GM12878 (cell line): ENCODE measurements around the gene TMEM175. TPM values are rescaled to one million over a fixed set of nuclear protein-coding genes. Genes with fewer than 3 reads are reported as not detected.

Experiments used
- ATAC-seq: fragments of 200-7000 bp; cut with Tn5 transposase; 3 replicates; pipeline ENCODE4 v1.9.1; 2020; ENCODE audit warnings: mild to moderate bottlenecking, moderate library complexity
- BruUV-seq: library from RNA; stranded (reverse); fragments of 400-500 nt; replicated peaks from 2 replicates; lab custom pipeline; 2021; lab: Mats Ljungman, UMichigan
- CTCF ChIA-PET: fragments of 300-600 bp; sonication (Branson Sonifier 250); formaldehyde crosslinking; extraction: SDS; loops from one replicate; lab custom pipeline; 2021; ENCODE audit warnings: inconsistent platforms; lab: Yijun Ruan, JAX
- POLR2A ChIA-PET: fragments of 350-600 bp; formaldehyde crosslinking; extraction: SDS; loops from one replicate; lab custom pipeline; 2021; ENCODE audit warnings: inconsistent platforms; lab: Charles Lee
- RAD21 ChIA-PET: fragments of 300-600 bp; sonication (Branson Sonifier 250); formaldehyde crosslinking; loops from one replicate; lab custom pipeline; 2023; ENCODE audit warnings: antibody characterized with exemption; ENCODE audit not compliant: unreplicated experiment; lab: Charles Lee
- SMC1A ChIA-PET: fragments of 300-600 bp; sonication (Branson Sonifier 250); formaldehyde crosslinking; loops from one replicate; lab custom pipeline; 2023; ENCODE audit not compliant: unreplicated experiment, uncharacterized antibody; lab: Charles Lee
- DNase-seq: peaks from one replicate; pipeline ENCODE4 v3.0.0-alpha.2; 2011; ENCODE audit warnings: low read depth, low spot score
- FAIRE-seq: peaks from 3 replicates; lab custom pipeline; 2011; peaks lifted over from hg19 to GRCh38; lab: Jason Lieb, UNC
- H2AFZ ChIP-seq: 2 replicates; pipeline ENCODE4 v1.6.0; 2011; ENCODE audit warnings: low read depth, low read length, control low read depth; ENCODE audit not compliant: control insufficient read depth
- H3K27ac ChIP-seq: 2 replicates; pipeline ENCODE4 v1.5.1; 2011; ENCODE audit warnings: control low read depth; ENCODE audit not compliant: control insufficient read depth, insufficient read depth
- H3K27me3 ChIP-seq, 2 experiments: replicated peaks in 1 of 2; 2 replicates each; pipeline versions ENCODE4 v1.6.0 to v1.6.1; 2011; ENCODE audit warnings: low read length in 1 of 2; ENCODE audit not compliant: control insufficient read depth in 2 of 2, insufficient read depth in 2 of 2
- H3K36me3 ChIP-seq, 2 experiments: 2 replicates each; pipeline ENCODE4 v1.5.1; 2011; ENCODE audit warnings: low read length in 1 of 2; ENCODE audit not compliant: control insufficient read depth in 2 of 2, insufficient read depth in 2 of 2
- H3K4me1 ChIP-seq: 2 replicates; pipeline ENCODE4 v1.6.1; 2011; ENCODE audit warnings: mild to moderate bottlenecking, low read length, moderate library complexity, mixed read lengths; ENCODE audit not compliant: control insufficient read depth, insufficient read depth
- H3K4me2 ChIP-seq: 2 replicates; pipeline ENCODE4 v1.6.0; 2011; ENCODE audit warnings: control low read depth; ENCODE audit not compliant: control insufficient read depth, insufficient read depth
- H3K4me3 ChIP-seq: fragments of 200-600 bp; sonication (generic); 2 replicates; pipeline ENCODE4 v1.5.1; 2016
- H3K79me2 ChIP-seq: 2 replicates; pipeline ENCODE4 v1.6.0; 2011; ENCODE audit warnings: low read length; ENCODE audit not compliant: control insufficient read depth, insufficient read depth
- H3K9ac ChIP-seq: 2 replicates; pipeline ENCODE4 v1.8.0; 2011; ENCODE audit warnings: low read length, control low read depth, mixed read lengths; ENCODE audit not compliant: control insufficient read depth, insufficient read depth
- H3K9me3 ChIP-seq: replicated peaks from 3 replicates; pipeline ENCODE4 v1.5.1; 2011; ENCODE audit warnings: mild to moderate bottlenecking, low read length; ENCODE audit not compliant: control insufficient read depth, insufficient read depth
- H4K20me1 ChIP-seq: 2 replicates; pipeline ENCODE4 v1.6.0; 2011; ENCODE audit not compliant: control insufficient read depth, insufficient read depth
- BRCA1 ChIP-seq: IDR thresholded peaks from 2 replicates; pipeline ENCODE4 v1.6.1; 2011; ENCODE audit warnings: low read depth, low read length, improper control_type of control experiment
- CBFB ChIP-seq: IDR thresholded peaks from 2 replicates; pipeline ENCODE4 v1.6.1; 2016; ENCODE audit warnings: antibody characterized with exemption, low read depth
- CHD2 ChIP-seq: IDR thresholded peaks from 2 replicates; pipeline ENCODE4 v1.6.1; 2011; ENCODE audit warnings: low read depth, low read length, improper control_type of control experiment, borderline replicate concordance
- ESRRA ChIP-seq: IDR thresholded peaks from 2 replicates; pipeline ENCODE4 v1.6.1; 2012; ENCODE audit warnings: mild to moderate bottlenecking, low read length, improper control_type of control experiment
- GABPA ChIP-seq: IDR thresholded peaks from 2 replicates; pipeline ENCODE4 v1.6.1; 2014; ENCODE audit warnings: antibody characterized with exemption, low read depth, mild to moderate bottlenecking, inconsistent platforms
- KDM1A ChIP-seq: fragments of 200-600 bp; sonication (generic); IDR thresholded peaks from 2 replicates; pipeline ENCODE4 v1.6.1; 2016; ENCODE audit warnings: borderline replicate concordance
- PML ChIP-seq: IDR thresholded peaks from 2 replicates; pipeline ENCODE4 v1.6.1; 2012; ENCODE audit warnings: low read length, inconsistent platforms
- SIN3A ChIP-seq: IDR thresholded peaks from 2 replicates; pipeline ENCODE4 v1.6.1; 2012; ENCODE audit warnings: low read depth, low read length, improper control_type of control experiment
- SPI1 ChIP-seq: IDR thresholded peaks from 2 replicates; pipeline ENCODE4 v1.6.1; 2011; ENCODE audit warnings: low read depth, mild to moderate bottlenecking, low read length, moderate library complexity, borderline replicate concordance; ENCODE audit not compliant: insufficient read depth
- TCF12 ChIP-seq: IDR thresholded peaks from 2 replicates; pipeline ENCODE4 v1.6.1; 2011; ENCODE audit warnings: low read depth, mild to moderate bottlenecking, low read length
- WGBS: methylation state at CpG from one replicate; pipeline ENCODE4 v1.1.6; 2016; ENCODE audit warnings: low lambda C conversion rate; ENCODE audit not compliant: insufficient replicate concordance, insufficient coverage; ENCODE audit errors: missing lambda C conversion rate; 5-methylcytosine and 5-hydroxymethylcytosine counted together
- in situ Hi-C: fragments of 300-500 bp; cut with MboI; formaldehyde crosslinking; loops from 9 replicates; pipeline ENCODE4 v1.14.3; 2018; ENCODE audit warnings: mixed read lengths
- intact Hi-C: fragments of 100-400 bp; cut with micrococcal nuclease; formaldehyde crosslinking; loops from one replicate; pipeline ENCODE4 v1.14.2; 2022; ENCODE audit not compliant: unreplicated experiment
- polyA plus RNA-seq, 11 experiments: library from polyadenylated mRNA; depleted of rRNA in 4 of 11; unstranded in 6 of 11; stranded (reverse) in 5 of 11; fragments of >200 nt; fragmentation: Nextera tagmentation in 4 of 11; fragmentation: Illumina TruSeq in 1 of 11; extraction: Ambion mirVana in 4 of 11; extraction: Trizol in 1 of 11; gene quantifications; 1 replicate in 1 of 11; 2 replicates in 10 of 11; pipeline versions ENCODE4 v1.2.1 to v1.2.3, GENCODE V29; 2011 to 2016; ENCODE audit warnings: inconsistent platforms in 2 of 11, missing spikeins in 2 of 11, low read depth in 1 of 11
- total RNA-seq, 4 experiments: library from RNA; depleted of rRNA in 3 of 4; stranded (reverse); fragments of >200 nt in 3 of 4; fragmentation: Illumina TruSeq in 1 of 4; extraction: Trizol in 1 of 4; gene quantifications; 2 replicates each; pipeline versions ENCODE4 v1.2.1 to v1.2.3, GENCODE V29; 2013 to 2021
- TF ChIP-seq, protein P1 (sequence below): fragments of 450-650 bp; IDR thresholded peaks from 2 replicates; pipeline ENCODE4 v1.6.1; 2017; ENCODE audit warnings: borderline replicate concordance

The TMEM175 gene
- total and polyA plus RNA-seq, 10 of the 15 experiments (the other 5 are each of a cell fraction or from before 2014, with no cell fraction given), result 0.11 to 39.5 (median 22.3) TPM

DNA sequence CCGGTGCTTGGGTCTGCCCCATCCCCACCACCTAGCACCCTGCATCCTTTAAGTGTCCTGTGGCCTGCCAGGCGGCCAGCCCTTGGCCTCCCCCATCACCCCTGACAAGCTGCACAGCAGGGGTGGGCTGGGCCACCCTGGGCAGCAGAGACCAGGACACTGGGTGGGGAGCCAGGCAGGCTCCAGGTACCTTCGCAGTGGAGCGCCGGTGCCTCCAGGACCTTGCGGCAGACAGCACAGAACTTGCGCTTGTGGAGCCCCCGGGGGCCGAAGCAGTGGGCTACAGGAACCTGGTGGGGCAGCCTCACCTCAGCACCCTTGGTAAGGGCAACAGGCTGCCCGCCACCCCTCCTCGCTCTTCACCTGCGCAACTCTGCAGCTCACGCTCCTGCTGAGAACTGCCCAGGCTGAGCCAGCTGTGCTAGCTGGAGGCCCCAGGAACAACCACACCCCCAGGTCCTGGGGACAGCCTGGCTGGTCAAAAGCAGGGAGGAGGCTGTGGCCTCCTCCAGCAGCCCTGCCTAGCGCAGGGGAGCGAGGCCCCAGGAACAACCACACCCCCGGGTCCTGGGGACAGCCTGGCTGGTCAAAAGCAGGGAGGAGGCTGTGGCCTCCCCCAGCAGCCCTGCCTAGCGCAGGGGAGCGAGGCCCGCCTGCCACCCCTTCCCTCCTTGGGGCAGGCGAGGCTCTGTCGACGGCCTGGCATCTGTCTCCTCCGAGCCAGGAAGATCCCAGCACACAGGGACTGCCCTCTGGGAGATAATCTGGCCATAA is 36.5 kb downstream of the TMEM175 start:
- Histone ChIP-seq H3K9ac (no peak overlapping the region), H4K20me1 (no peaks in the 10 kb centered on the region), H3K4me1 (peaks cover 5% of the 10 kb centered on the region; the same call in 1 of the 2 replicates), H3K27me3 (no peaks in the 10 kb centered on the region), H2AFZ (no peak overlapping the region), H3K27ac (no peak overlapping the region), H3K4me2 (no peak overlapping the region), H3K4me3 (no peak overlapping the region), H3K79me2 (no peaks in the 10 kb centered on the region), H3K9me3 (no peaks in the 10 kb centered on the region), H3K36me3 (no peaks in the 10 kb centered on the region)
- intact Hi-C loops, result no loop called here
- SMC1A ChIA-PET, result no interaction called here
- CTCF ChIA-PET, result no interaction called here
- no TSS peak for BruUV-seq
- ATAC-seq (no peak), DNase-seq (no peak), FAIRE-seq (no peak)
- POLR2A ChIA-PET, result no interaction called here
- RAD21 ChIA-PET, result no interaction called here
- TF ChIP-seq GABPA (no peak), PML (no peak), CHD2 (no peak), KDM1A (no peak), BRCA1 (no peak), CBFB (no peak), ESRRA (no peak), SPI1 (no peak), SIN3A (no peak), TCF12 (no peak)
- TF ChIP-seq, protein P1, sequence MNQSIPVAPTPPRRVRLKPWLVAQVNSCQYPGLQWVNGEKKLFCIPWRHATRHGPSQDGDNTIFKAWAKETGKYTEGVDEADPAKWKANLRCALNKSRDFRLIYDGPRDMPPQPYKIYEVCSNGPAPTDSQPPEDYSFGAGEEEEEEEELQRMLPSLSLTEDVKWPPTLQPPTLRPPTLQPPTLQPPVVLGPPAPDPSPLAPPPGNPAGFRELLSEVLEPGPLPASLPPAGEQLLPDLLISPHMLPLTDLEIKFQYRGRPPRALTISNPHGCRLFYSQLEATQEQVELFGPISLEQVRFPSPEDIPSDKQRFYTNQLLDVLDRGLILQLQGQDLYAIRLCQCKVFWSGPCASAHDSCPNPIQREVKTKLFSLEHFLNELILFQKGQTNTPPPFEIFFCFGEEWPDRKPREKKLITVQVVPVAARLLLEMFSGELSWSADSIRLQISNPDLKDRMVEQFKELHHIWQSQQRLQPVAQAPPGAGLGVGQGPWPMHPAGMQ, result no peak
- TF ChIP-seq, all 136 proteins: peak for 0
- 87% methylated on average over 22 of the region's 23 CpGs for WGBS
- in situ Hi-C loops, result no loop called here
